Measurements from ENCODE around the gene ZNF804A. TPM values are rescaled to one million over a fixed set of nuclear protein-coding genes. Genes with fewer than 3 reads are reported as not detected.

Gene ZNF804A
- total and polyA plus RNA-seq, 2 experiments from 2014 or later, result 0.65 to 0.70 TPM

DNA sequence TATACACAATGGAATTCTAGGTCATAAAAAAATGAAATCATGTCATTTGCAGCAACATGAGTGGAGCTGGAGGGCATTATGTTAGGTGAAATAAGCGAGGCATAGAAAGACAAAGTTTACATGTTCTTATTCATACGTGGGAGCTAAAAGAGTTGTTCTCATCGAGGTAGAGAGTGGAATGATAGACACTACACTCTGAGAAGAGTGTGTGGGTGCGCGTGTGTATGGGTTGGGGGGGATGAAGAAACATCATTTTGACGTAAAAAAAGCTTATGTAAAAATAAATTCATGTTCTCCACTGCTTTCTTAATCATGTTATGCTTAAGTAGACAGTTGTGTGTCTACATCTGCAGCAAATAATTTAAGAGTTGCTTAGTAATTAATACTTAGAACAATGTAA is 123.6 kb downstream of the ZNF804A start:
- no peaks in the 10 kb centered on the region for H3F3A ChIP-seq (ENCODE audit: insufficient read depth)
- H3K36me3 ChIP-seq (ENCODE audit: low read depth), result no peaks in the 10 kb centered on the region
- no peak for DNase-seq
- no peaks in the 10 kb centered on the region for H3K79me2 ChIP-seq (ENCODE audit: insufficient read depth)
- H3K4me3 ChIP-seq, result no peak overlapping the region
- TF ChIP-seq EZH2 (IDR thresholded peaks at IDR 0.05; ENCODE audit: insufficient read depth, poor library complexity, severe bottlenecking) (no peak), EZH2phosphoT487 (IDR thresholded peaks at IDR 0.05; ENCODE audit: insufficient read depth, low read depth) (no peak)
- no peaks in the 10 kb centered on the region for H3K27me3 ChIP-seq (replicated peaks; ENCODE audit: insufficient read depth)
- no peak overlapping the region for H3K27ac ChIP-seq
- no peaks in the 10 kb centered on the region for H3K9me2 ChIP-seq (ENCODE audit: insufficient read depth)
- no peak overlapping the region for H3K4me2 ChIP-seq (ENCODE audit: unreplicated experiment)
- H3K4me1 ChIP-seq (ENCODE audit: insufficient read depth), result no peaks in the 10 kb centered on the region
- in situ Hi-C loops (cut with MboI), result no loop called here
- no peaks in the 10 kb centered on the region for H3K9me3 ChIP-seq (ENCODE audit: low read depth)
- WGBS, 2 experiments (ENCODE audit: low coverage in 1 of 2, low lambda C conversion rate in 2 of 2, missing lambda C conversion rate in 2 of 2), result 74 to 76% methylated on average over 6 of the region's 6 CpGs
- no peak overlapping the region for H3K9ac ChIP-seq
- no peaks in the 10 kb centered on the region for H4K20me1 ChIP-seq (ENCODE audit: insufficient read depth)
- no peak overlapping the region for H2AFZ ChIP-seq

DNA sequence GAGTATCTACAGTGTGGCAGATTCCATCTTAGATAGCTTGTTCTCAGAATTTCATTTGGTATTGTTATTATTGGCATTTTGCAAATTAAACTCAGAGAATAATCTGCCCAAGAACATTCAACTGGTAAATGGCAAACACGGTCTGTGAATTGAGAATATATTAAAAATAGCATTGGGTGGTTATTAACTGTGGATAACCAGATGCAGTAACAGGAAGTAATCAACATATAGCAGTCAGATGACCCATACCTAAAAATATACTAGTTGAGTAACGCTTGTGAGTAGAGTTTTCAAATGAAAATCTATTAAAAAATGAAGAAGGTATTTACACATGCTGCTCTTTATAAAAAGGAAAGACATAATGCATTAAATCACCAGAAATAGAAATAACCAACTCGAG is 129.5 kb downstream of the ZNF804A start:
- TF ChIP-seq EZH2 (IDR thresholded peaks at IDR 0.05; ENCODE audit: insufficient read depth, poor library complexity, severe bottlenecking) (no peak), EZH2phosphoT487 (IDR thresholded peaks at IDR 0.05; ENCODE audit: insufficient read depth, low read depth) (no peak)
- no peaks in the 10 kb centered on the region for H3K4me1 ChIP-seq (ENCODE audit: insufficient read depth)
- no peaks in the 10 kb centered on the region for H3K9me2 ChIP-seq (ENCODE audit: insufficient read depth)
- no peaks in the 10 kb centered on the region for H3K79me2 ChIP-seq (ENCODE audit: insufficient read depth)
- H3K27me3 ChIP-seq (replicated peaks; ENCODE audit: insufficient read depth), result no peaks in the 10 kb centered on the region
- H3K4me3 ChIP-seq, result no peak overlapping the region
- no peaks in the 10 kb centered on the region for H3K9me3 ChIP-seq (ENCODE audit: low read depth)
- H3K27ac ChIP-seq, result no peak overlapping the region
- H3K9ac ChIP-seq, result no peak overlapping the region
- 64 to 71% methylated on average over 3 of the region's 3 CpGs for WGBS, 2 experiments (ENCODE audit: low coverage in 1 of 2, low lambda C conversion rate in 2 of 2, missing lambda C conversion rate in 2 of 2)
- H3K4me2 ChIP-seq (ENCODE audit: unreplicated experiment), result no peak overlapping the region
- in situ Hi-C loops (cut with MboI), result no loop called here
- DNase-seq, result no peak
- H2AFZ ChIP-seq, result no peak overlapping the region
- no peaks in the 10 kb centered on the region for H3K36me3 ChIP-seq (ENCODE audit: low read depth)
- no peaks in the 10 kb centered on the region for H3F3A ChIP-seq (ENCODE audit: insufficient read depth)
- H4K20me1 ChIP-seq (ENCODE audit: insufficient read depth), result no peaks in the 10 kb centered on the region

DNA sequence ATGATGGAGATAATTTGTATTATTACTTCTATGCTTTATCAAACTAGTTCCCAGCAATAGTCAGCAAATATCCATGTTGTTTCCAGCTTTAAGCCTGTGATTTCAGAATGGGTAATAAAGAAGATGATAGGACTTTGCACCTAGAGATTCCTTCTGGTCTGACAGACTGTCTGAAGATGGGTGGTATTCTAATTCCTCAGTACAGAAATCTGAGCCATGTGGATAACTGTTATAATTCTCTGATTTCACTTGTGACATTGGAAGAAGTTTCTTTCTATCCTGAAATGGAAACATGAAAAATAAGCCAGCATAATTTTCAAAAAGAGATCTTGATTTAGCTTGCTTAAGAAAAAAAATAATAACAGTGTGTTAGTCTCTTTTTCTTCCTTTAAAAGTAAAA is 130.1 kb downstream of the ZNF804A start:
- in situ Hi-C loops (cut with MboI), result no loop called here
- TF ChIP-seq EZH2 (IDR thresholded peaks at IDR 0.05; ENCODE audit: insufficient read depth, poor library complexity, severe bottlenecking) (no peak), EZH2phosphoT487 (IDR thresholded peaks at IDR 0.05; ENCODE audit: insufficient read depth, low read depth) (no peak)
- no peaks in the 10 kb centered on the region for H3K9me2 ChIP-seq (ENCODE audit: insufficient read depth)
- H3K9me3 ChIP-seq (ENCODE audit: low read depth), result no peaks in the 10 kb centered on the region
- no peak overlapping the region for H3K4me3 ChIP-seq
- H4K20me1 ChIP-seq (ENCODE audit: insufficient read depth), result no peaks in the 10 kb centered on the region
- no peak for DNase-seq
- no peaks in the 10 kb centered on the region for H3K4me1 ChIP-seq (ENCODE audit: insufficient read depth)
- no peaks in the 10 kb centered on the region for H3F3A ChIP-seq (ENCODE audit: insufficient read depth)
- H2AFZ ChIP-seq, result no peak overlapping the region
- no peaks in the 10 kb centered on the region for H3K79me2 ChIP-seq (ENCODE audit: insufficient read depth)
- no peak overlapping the region for H3K27ac ChIP-seq
- no peaks in the 10 kb centered on the region for H3K27me3 ChIP-seq (replicated peaks; ENCODE audit: insufficient read depth)
- no peak overlapping the region for H3K9ac ChIP-seq
- H3K4me2 ChIP-seq (ENCODE audit: unreplicated experiment), result no peak overlapping the region
- H3K36me3 ChIP-seq (ENCODE audit: low read depth), result no peaks in the 10 kb centered on the region

DNA sequence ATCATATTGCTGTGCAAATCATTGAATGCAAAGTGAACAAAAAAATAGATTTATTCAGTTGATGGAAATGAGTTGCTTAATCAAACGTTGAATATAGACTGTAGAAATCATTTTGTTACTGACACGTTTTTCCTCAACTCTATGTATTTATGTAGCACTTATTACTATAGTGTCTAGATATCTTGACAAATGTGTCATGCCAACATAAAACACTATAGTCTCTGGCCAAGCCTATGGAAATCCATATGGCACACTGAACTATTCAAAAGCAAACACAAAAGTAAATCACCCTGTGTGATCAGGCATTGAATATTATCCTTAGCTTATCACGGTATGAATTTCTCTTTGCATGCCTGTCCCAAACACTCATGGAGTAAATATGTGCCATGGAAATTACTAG is 131.3 kb downstream of the ZNF804A start:
- 32 to 34% methylated on average over 3 of the region's 3 CpGs for WGBS, 2 experiments (ENCODE audit: low coverage in 1 of 2, low lambda C conversion rate in 2 of 2, missing lambda C conversion rate in 2 of 2)

DNA sequence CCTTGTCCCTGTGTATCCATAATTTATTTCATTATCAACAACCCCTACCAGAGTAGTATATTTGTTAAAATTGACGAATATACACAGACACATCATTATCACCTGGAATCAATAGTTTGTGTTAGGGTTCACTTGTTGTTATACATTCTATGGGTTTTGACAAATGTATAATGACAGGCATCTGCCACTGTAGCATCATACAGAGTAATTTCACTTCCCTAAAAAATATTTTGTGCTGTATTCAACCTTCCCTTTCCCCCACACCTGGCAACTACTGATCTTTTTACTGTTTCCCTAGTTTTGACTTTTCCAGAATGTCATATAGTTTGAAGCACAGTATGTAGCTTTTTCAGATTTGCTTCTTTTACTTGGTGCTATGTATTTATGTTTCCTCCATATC is 132.0 kb downstream of the ZNF804A start:
- H3K27ac ChIP-seq, result no peak overlapping the region
- no peaks in the 10 kb centered on the region for H3K36me3 ChIP-seq (ENCODE audit: low read depth)
- DNase-seq, result no peak
- no peaks in the 10 kb centered on the region for H3K79me2 ChIP-seq (ENCODE audit: insufficient read depth)
- H4K20me1 ChIP-seq (ENCODE audit: insufficient read depth), result no peaks in the 10 kb centered on the region
- H3K4me1 ChIP-seq (ENCODE audit: insufficient read depth), result no peaks in the 10 kb centered on the region
- H3K9me3 ChIP-seq (ENCODE audit: low read depth), result no peaks in the 10 kb centered on the region
- no peak overlapping the region for H3K4me3 ChIP-seq
- no peak overlapping the region for H2AFZ ChIP-seq
- WGBS, 2 experiments (ENCODE audit: low coverage in 1 of 2, low lambda C conversion rate in 2 of 2, missing lambda C conversion rate in 2 of 2), result 80 to 92% methylated on average over 1 of the region's 1 CpG
- H3K4me2 ChIP-seq (ENCODE audit: unreplicated experiment), result no peak overlapping the region
- H3F3A ChIP-seq (ENCODE audit: insufficient read depth), result no peaks in the 10 kb centered on the region
- no peaks in the 10 kb centered on the region for H3K9me2 ChIP-seq (ENCODE audit: insufficient read depth)
- no peak for TF ChIP-seq EZH2phosphoT487 (IDR thresholded peaks at IDR 0.05; ENCODE audit: insufficient read depth, low read depth)
- in situ Hi-C loops (cut with MboI), result no loop called here
- H3K9ac ChIP-seq, result no peak overlapping the region
- no peaks in the 10 kb centered on the region for H3K27me3 ChIP-seq (replicated peaks; ENCODE audit: insufficient read depth)

More for the DNA sequence above, 131.3 kb downstream of the ZNF804A start:
- no peaks in the 10 kb centered on the region for H3F3A ChIP-seq (ENCODE audit: insufficient read depth)
- H3K79me2 ChIP-seq (ENCODE audit: insufficient read depth), result no peaks in the 10 kb centered on the region
- H3K27ac ChIP-seq, result no peak overlapping the region
- no peaks in the 10 kb centered on the region for H3K9me2 ChIP-seq (ENCODE audit: insufficient read depth)
- no peak overlapping the region for H2AFZ ChIP-seq
- H3K4me1 ChIP-seq (ENCODE audit: insufficient read depth), result no peaks in the 10 kb centered on the region
- H3K27me3 ChIP-seq (replicated peaks; ENCODE audit: insufficient read depth), result no peaks in the 10 kb centered on the region
- TF ChIP-seq EZH2phosphoT487 (IDR thresholded peaks at IDR 0.05; ENCODE audit: insufficient read depth, low read depth) (no peak), EZH2 (IDR thresholded peaks at IDR 0.05; ENCODE audit: insufficient read depth, poor library complexity, severe bottlenecking) (no peak)
- H4K20me1 ChIP-seq (ENCODE audit: insufficient read depth), result no peaks in the 10 kb centered on the region
- in situ Hi-C loops (cut with MboI), result no loop called here
- H3K36me3 ChIP-seq (ENCODE audit: low read depth), result no peaks in the 10 kb centered on the region
- no peak overlapping the region for H3K4me2 ChIP-seq (ENCODE audit: unreplicated experiment)
- peak; percentile 24 for DNase-seq
- no peaks in the 10 kb centered on the region for H3K9me3 ChIP-seq (ENCODE audit: low read depth)
- no peak overlapping the region for H3K4me3 ChIP-seq
- H3K9ac ChIP-seq, result no peak overlapping the region

Data from GM23248 (cell line).